ENCODE measurements around the gene CEP350.

DNA sequence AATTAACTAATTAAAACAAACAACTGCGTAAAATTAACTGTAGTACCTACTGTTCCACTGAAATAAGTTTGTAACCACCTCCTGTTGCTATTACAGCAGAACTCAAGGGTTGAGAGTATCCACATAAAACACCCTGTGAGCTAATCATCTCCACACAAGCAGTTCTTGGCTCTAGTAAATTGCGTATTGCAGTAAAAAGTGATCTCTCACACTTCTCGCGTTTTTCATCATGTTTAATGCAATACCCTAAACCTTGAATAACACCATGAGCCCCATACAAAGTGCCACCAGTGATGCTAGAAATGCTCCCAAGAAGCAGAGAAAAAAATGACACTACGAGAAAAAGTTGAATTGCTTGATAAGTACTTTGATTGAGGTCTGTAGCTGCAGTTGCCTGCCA lies 29.3 kb upstream of the CEP350 start:
- TF ChIP-seq, protein P1, sequence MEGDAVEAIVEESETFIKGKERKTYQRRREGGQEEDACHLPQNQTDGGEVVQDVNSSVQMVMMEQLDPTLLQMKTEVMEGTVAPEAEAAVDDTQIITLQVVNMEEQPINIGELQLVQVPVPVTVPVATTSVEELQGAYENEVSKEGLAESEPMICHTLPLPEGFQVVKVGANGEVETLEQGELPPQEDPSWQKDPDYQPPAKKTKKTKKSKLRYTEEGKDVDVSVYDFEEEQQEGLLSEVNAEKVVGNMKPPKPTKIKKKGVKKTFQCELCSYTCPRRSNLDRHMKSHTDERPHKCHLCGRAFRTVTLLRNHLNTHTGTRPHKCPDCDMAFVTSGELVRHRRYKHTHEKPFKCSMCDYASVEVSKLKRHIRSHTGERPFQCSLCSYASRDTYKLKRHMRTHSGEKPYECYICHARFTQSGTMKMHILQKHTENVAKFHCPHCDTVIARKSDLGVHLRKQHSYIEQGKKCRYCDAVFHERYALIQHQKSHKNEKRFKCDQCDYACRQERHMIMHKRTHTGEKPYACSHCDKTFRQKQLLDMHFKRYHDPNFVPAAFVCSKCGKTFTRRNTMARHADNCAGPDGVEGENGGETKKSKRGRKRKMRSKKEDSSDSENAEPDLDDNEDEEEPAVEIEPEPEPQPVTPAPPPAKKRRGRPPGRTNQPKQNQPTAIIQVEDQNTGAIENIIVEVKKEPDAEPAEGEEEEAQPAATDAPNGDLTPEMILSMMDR (conservative IDR thresholded peaks at IDR 0.05; ENCODE audit: low read depth, low read length), result no peak
- TF ChIP-seq EZH2 (IDR thresholded peaks at IDR 0.05; ENCODE audit: borderline replicate concordance, low read depth, low read length, poor library complexity, severe bottlenecking), result no peak
